A549 (cell line): ENCODE measurements around the gene DNAH17.

Experiments used
- CHD2 ChIP-seq: fragments of 150-350 bp; IDR thresholded peaks from 2 replicates; pipeline ENCODE4 v1.6.1; 2014; ENCODE audit warnings: low read length; ENCODE audit not compliant: partially characterized antibody
- CTCF ChIP-seq: fragments of >200 bp; sonication (Bioruptor Twin); formaldehyde crosslinking; IDR thresholded peaks from 3 replicates; pipeline ENCODE4 v1.5.1; 2016
- EP300 ChIP-seq, 2 experiments: fragments of >200 bp; sonication (Bioruptor Twin); formaldehyde crosslinking; IDR thresholded peaks; 2 replicates in 1 of 2; 3 replicates in 1 of 2; pipeline ENCODE4 v1.6.1; 2016 to 2017
- HDAC2 ChIP-seq: fragments of 200-600 bp; sonication (generic); IDR thresholded peaks from 2 replicates; pipeline ENCODE4 v1.6.1; 2016
- JUN ChIP-seq, 2 experiments: fragments of >200 bp; sonication (Bioruptor Twin); formaldehyde crosslinking; IDR thresholded peaks; 2 replicates in 1 of 2; 3 replicates in 1 of 2; pipeline ENCODE4 v1.6.1; 2016 to 2017
- PBX3 ChIP-seq: IDR thresholded peaks from 2 replicates; pipeline ENCODE4 v1.6.1; 2012
- POLR2A ChIP-seq: IDR thresholded peaks from 2 replicates; pipeline ENCODE4 v1.6.1; 2012; ENCODE audit warnings: mild to moderate bottlenecking, low read length
- POLR2AphosphoS2 ChIP-seq: conservative IDR thresholded peaks from 2 replicates; pipeline ENCODE4 v1.6.1; 2012; ENCODE audit warnings: low read length, improper control_type of control experiment, inconsistent platforms
- RFX5 ChIP-seq: fragments of 450-650 bp; IDR thresholded peaks from 2 replicates; pipeline ENCODE4 v1.7.1; 2014; ENCODE audit warnings: antibody characterized with exemption, mild to moderate bottlenecking, moderate library complexity
- SREBF2 ChIP-seq: fragments of 450-650 bp; IDR thresholded peaks from 2 replicates; pipeline ENCODE4 v1.6.1; 2014; ENCODE audit warnings: mild to moderate bottlenecking, moderate library complexity

- TF ChIP-seq RFX5 (no peak), CTCF (no peak), CHD2 (no peak), JUN (IDR thresholded peaks at IDR 0.05) (no peak), HDAC2 (no peak), PBX3 (no peak), POLR2A (no peak), SREBF2 (no peak), EP300 (IDR thresholded peaks at IDR 0.05) (no peak), POLR2AphosphoS2 (no peak)
These were observed 147.6 kb downstream of the DNAH17 start for GRCh38 chr17:78429618-78429995.
